K562 (cell line): Measurements from ENCODE around the gene IDNK. TPM values are rescaled to one million over a fixed set of nuclear protein-coding genes. Genes with fewer than 3 reads are reported as not detected.

Source experiments
- ATAC-seq: fragments of 200-7000 bp; cut with Tn5 transposase; 3 replicates; pipeline ENCODE4 v1.9.1; 2020; ENCODE audit warnings: moderate library complexity
- BruUV-seq: library from RNA; stranded (reverse); fragments of 400-500 nt; replicated peaks from 2 replicates; lab custom pipeline; 2021; lab: Mats Ljungman, UMichigan
- CTCF ChIA-PET: fragments of 300-600 bp; formaldehyde crosslinking; extraction: SDS; loops from one replicate; lab custom pipeline; 2021; ENCODE audit warnings: low intra/inter-chr PET ratio; lab: Yijun Ruan, JAX
- POLR2A ChIA-PET: fragments of 300-600, 350-650 bp; sonication (Branson Sonifier 250); formaldehyde crosslinking; extraction: SDS; loops from one replicate; lab custom pipeline; 2021; ENCODE audit warnings: antibody characterized with exemption, inconsistent platforms; lab: Yijun Ruan, JAX
- DNase-seq, 4 experiments: peaks; one replicate each; pipeline versions ENCODE4 v3.0.0 to v3.0.0-alpha.2; 2011 to 2018; ENCODE audit warnings: low spot score in 3 of 4, mixed read lengths in 3 of 4; ENCODE audit errors: extremely low read depth in 1 of 4
- FAIRE-seq: peaks from 2 replicates; lab custom pipeline; 2011; peaks lifted over from hg19 to GRCh38; lab: Jason Lieb, UNC
- H2AFZ ChIP-seq: 2 replicates; pipeline ENCODE4 v1.6.0; 2011; ENCODE audit warnings: low read depth, low read length, control low read depth, inconsistent platforms
- H3K27ac ChIP-seq: fragments of 200-600 bp; 3 replicates; pipeline ENCODE4 v1.8.0; 2011; ENCODE audit warnings: low read depth, mild to moderate bottlenecking, control low read depth, inconsistent platforms, low read length, moderate library complexity, mixed read lengths; ENCODE audit errors: extremely low read depth
- H3K27me3 ChIP-seq, 2 experiments: fragments of 300-600 bp in 1 of 2; 2 replicates in 1 of 2; 3 replicates in 1 of 2; pipeline versions ENCODE4 v1.6.0 to v1.8.0; 2011; ENCODE audit warnings: inconsistent platforms in 2 of 2, low read length in 2 of 2, mild to moderate bottlenecking in 1 of 2, mixed read lengths in 1 of 2, moderate library complexity in 1 of 2; ENCODE audit not compliant: control insufficient read depth in 2 of 2, insufficient read depth in 2 of 2
- H3K36me3 ChIP-seq: fragments of 300-600 bp; 3 replicates; pipeline ENCODE4 v1.8.0; 2011; ENCODE audit warnings: mild to moderate bottlenecking, low read length, inconsistent platforms; ENCODE audit not compliant: control insufficient read depth, insufficient read depth
- H3K4me1 ChIP-seq, 2 experiments: fragments of 200-600 bp in 1 of 2; replicated peaks in 1 of 2; 2 replicates in 1 of 2; 3 replicates in 1 of 2; pipeline versions ENCODE4 v1.5.1 to v1.8.0; 2011; ENCODE audit warnings: inconsistent platforms in 2 of 2, low read length in 2 of 2, mild to moderate bottlenecking in 1 of 2, mixed read lengths in 1 of 2, moderate library complexity in 1 of 2; ENCODE audit not compliant: control insufficient read depth in 2 of 2, insufficient read depth in 2 of 2
- H3K4me2 ChIP-seq: 2 replicates; pipeline ENCODE4 v1.6.1; 2011; ENCODE audit warnings: low read length, control low read depth, inconsistent platforms, mixed read lengths; ENCODE audit not compliant: insufficient read depth
- H3K4me3 ChIP-seq: fragments of 200-600 bp; sonication (generic), shearing (Covaris generic); 2 replicates; pipeline ENCODE4 v1.5.1; 2016; ENCODE audit warnings: control low read depth, inconsistent platforms
- H3K79me2 ChIP-seq: fragments of 200-600 bp; 3 replicates; pipeline ENCODE4 v1.8.0; 2011; ENCODE audit warnings: low read length, inconsistent platforms; ENCODE audit not compliant: control insufficient read depth, insufficient read depth
- H3K9ac ChIP-seq, 2 experiments: 2 replicates each; pipeline versions ENCODE4 v1.6.0 to v1.6.1; 2011; ENCODE audit warnings: low read depth in 2 of 2, low read length in 2 of 2, control low read depth in 1 of 2, inconsistent platforms in 1 of 2, mild to moderate bottlenecking in 1 of 2, mixed read lengths in 1 of 2; ENCODE audit not compliant: insufficient read depth in 1 of 2
- H3K9me1 ChIP-seq: one replicate; pipeline ENCODE4 v1.6.0; 2011; ENCODE audit warnings: inconsistent platforms, mild to moderate bottlenecking, low read length, moderate library complexity; ENCODE audit not compliant: control insufficient read depth, insufficient read depth
- H3K9me3 ChIP-seq: replicated peaks from 2 replicates; pipeline ENCODE4 v1.5.1; 2011; ENCODE audit warnings: low read depth, low read length, inconsistent platforms; ENCODE audit not compliant: control insufficient read depth, insufficient read depth
- H4K20me1 ChIP-seq: replicated peaks from 2 replicates; pipeline ENCODE4 v1.6.1; 2011; ENCODE audit warnings: low read length, inconsistent platforms, mixed read lengths; ENCODE audit not compliant: control insufficient read depth, insufficient read depth
- CBX1 ChIP-seq: sonication (generic); IDR thresholded peaks from 2 replicates; pipeline ENCODE4 v1.6.1; 2016; ENCODE audit warnings: antibody characterized with exemption, low read depth, mild to moderate bottlenecking
- FOXA3 ChIP-seq, 2 experiments: fragments of 450-650 bp in 1 of 2; sonication (generic) in 1 of 2; formaldehyde crosslinking; IDR thresholded peaks in 1 of 2; conservative IDR thresholded peaks in 1 of 2; 2 replicates each; pipeline versions ENCODE4 v1.4.0 to v1.8.0; 2020 to 2022; ENCODE audit warnings: mild to moderate bottlenecking in 2 of 2, missing genetic modification reagents in 1 of 2
- KDM1A ChIP-seq, 2 experiments: fragments of 450-650 bp; IDR thresholded peaks; 2 replicates each; pipeline ENCODE4 v1.6.1; 2016; ENCODE audit warnings: mild to moderate bottlenecking in 2 of 2
- MXI1 ChIP-seq: IDR thresholded peaks from 2 replicates; pipeline ENCODE4 v1.6.1; 2011; ENCODE audit warnings: low read depth, mild to moderate bottlenecking, improper control_type of control experiment, low read length
- NELFE ChIP-seq: IDR thresholded peaks from 2 replicates; pipeline ENCODE4 v1.6.1; 2011; ENCODE audit warnings: mild to moderate bottlenecking; ENCODE audit not compliant: insufficient read depth, insufficient read length
- OTX1 ChIP-seq: fragments of 450-650 bp; formaldehyde crosslinking; IDR thresholded peaks from 2 replicates; pipeline ENCODE4 v1.4.0; 2022; ENCODE audit warnings: mild to moderate bottlenecking
- RFX7 ChIP-seq: fragments of 250-450 bp; sonication (Bioruptor Pico); IDR thresholded peaks from 2 replicates; pipeline ENCODE4 v1.5.1; 2021; ENCODE audit warnings: mild to moderate bottlenecking
- SREBF1 ChIP-seq: fragments of 150-350 bp; IDR thresholded peaks from 2 replicates; pipeline ENCODE4 v1.6.1; 2014; ENCODE audit warnings: antibody characterized with exemption, low read depth, low read length, borderline replicate concordance
- SREBF2 ChIP-seq: sonication (generic); formaldehyde crosslinking; IDR thresholded peaks from 2 replicates; pipeline ENCODE4 v1.4.0; 2020; ENCODE audit warnings: mild to moderate bottlenecking, missing genetic modification reagents
- TCF7 ChIP-seq: sonication (generic); IDR thresholded peaks from 2 replicates; pipeline ENCODE4 v1.6.1; 2016; ENCODE audit warnings: antibody characterized with exemption, borderline replicate concordance
- TEAD4 ChIP-seq, 2 experiments: sonication (generic) in 1 of 2; formaldehyde crosslinking in 1 of 2; IDR thresholded peaks; 2 replicates each; pipeline versions ENCODE4 v1.6.1 to v1.8.0; 2012 to 2022; ENCODE audit warnings: borderline replicate concordance in 1 of 2, inconsistent platforms in 1 of 2, low read length in 1 of 2, mild to moderate bottlenecking in 1 of 2, missing genetic modification reagents in 1 of 2
- XRCC4 ChIP-seq: IDR thresholded peaks from one replicate; pipeline ENCODE4 v1.6.1; 2011; ENCODE audit not compliant: insufficient read depth, insufficient read length; ENCODE audit errors: extremely low read depth
- whole genome bisulfite sequencing: fragments of 100-300 bp; shearing (Covaris generic); methylation state at CpG from one replicate; pipeline ENCODE4 v1.1.6; 2016; ENCODE audit warnings: low coverage, mixed read lengths; ENCODE audit not compliant: insufficient coverage; ENCODE audit errors: missing lambda C conversion rate; 5-methylcytosine and 5-hydroxymethylcytosine counted together
- in situ Hi-C: fragments of 300-500 bp; cut with MboI; formaldehyde crosslinking; loops from 4 replicates; pipeline ENCODE4 v1.15.0; 2018; ENCODE audit warnings: inconsistent platforms, mixed read lengths
- intact Hi-C: fragments of 100-400 bp; cut with micrococcal nuclease; formaldehyde crosslinking; loops from 2 replicates; pipeline ENCODE4 v1.14.2; 2022
- polyA plus RNA-seq, 8 experiments: library from polyadenylated mRNA; depleted of rRNA in 4 of 8; stranded (reverse) in 5 of 8; unstranded in 3 of 8; fragments of >200 nt; fragmentation: Nextera tagmentation in 2 of 8; fragmentation: Illumina TruSeq in 1 of 8; extraction: Ambion mirVana in 2 of 8; extraction: Trizol in 1 of 8; gene quantifications; 2 replicates each; pipeline versions ENCODE4 v1.2.1 to v1.2.3, GENCODE V29; 2011 to 2014; ENCODE audit warnings: inconsistent platforms in 1 of 8, missing spikeins in 1 of 8
- total RNA-seq, 7 experiments: library from RNA; depleted of rRNA in 6 of 7; stranded (reverse); fragments of >200 nt in 6 of 7; fragmentation: Illumina TruSeq in 2 of 7; extraction: Trizol in 2 of 7; gene quantifications; 2 replicates each; pipeline versions ENCODE4 v1.2.1 to v1.2.3, GENCODE V29; 2011 to 2021; ENCODE audit warnings: low replicate concordance in 1 of 7
- TF ChIP-seq, protein P1 (sequence below): fragments of 250-450 bp; sonication (Bioruptor Pico); IDR thresholded peaks from 2 replicates; pipeline ENCODE4 v1.4.0; 2020; ENCODE audit warnings: borderline replicate concordance

The IDNK gene
- total and polyA plus RNA-seq, 9 of the 15 experiments (the other 6 are each of a cell fraction or from before 2014, with no cell fraction given), result 0.41 to 1.1 (median 0.55) TPM

DNA sequence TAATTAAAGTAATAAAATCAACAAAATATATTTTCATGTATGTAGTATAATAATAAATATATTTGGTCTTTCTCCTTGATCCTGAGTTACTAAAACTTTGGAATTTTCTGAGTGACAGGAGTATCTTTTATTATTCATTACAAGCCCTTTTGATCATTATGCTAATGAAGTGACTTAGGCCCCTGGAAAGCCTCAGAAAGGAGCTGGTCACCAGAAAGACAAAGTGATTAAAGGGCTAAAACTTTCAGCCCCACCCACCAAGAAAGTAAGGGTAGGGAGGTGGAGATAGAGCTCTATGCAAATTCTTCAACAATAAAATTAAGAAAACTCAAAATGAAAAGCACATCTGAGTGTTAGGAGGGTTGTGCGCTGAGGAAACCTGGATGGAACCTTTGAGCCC, 57.3 kb downstream of the IDNK start:
- ChIA-PET CTCF (no interaction called here), POLR2A (no interaction called here)
- H3K4me3 ChIP-seq, result no peak overlapping the region
- peaks cover 63% of the 10 kb centered on the region for H3K79me2 ChIP-seq
- peaks cover 72% of the 10 kb centered on the region for H3K36me3 ChIP-seq
- no peak for ATAC-seq
- WGBS, result 90% methylated on average over 1 of the region's 1 CpG
- no peak for FAIRE-seq
- H4K20me1 ChIP-seq, result no peaks in the 10 kb centered on the region
- in situ Hi-C loops, result no loop called here
- no peak overlapping the region for H3K9ac ChIP-seq
- H3K9me3 ChIP-seq, result no peaks in the 10 kb centered on the region
- no peaks in the 10 kb centered on the region for H3K4me1 ChIP-seq
- BruUV-seq, result no TSS peak
- no peaks in the 10 kb centered on the region for H3K9me1 ChIP-seq
- no peak overlapping the region for H3K27ac ChIP-seq
- intact Hi-C loops, result no loop called here
- H3K4me2 ChIP-seq, result no peak overlapping the region
- TF ChIP-seq KDM1A (IDR thresholded peaks at IDR 0.05) (no peak), MXI1 (no peak), SREBF1 (no peak)
- DNase-seq, result no peak
- no peaks in the 10 kb centered on the region for H3K27me3 ChIP-seq
- H2AFZ ChIP-seq, result no peak overlapping the region

DNA sequence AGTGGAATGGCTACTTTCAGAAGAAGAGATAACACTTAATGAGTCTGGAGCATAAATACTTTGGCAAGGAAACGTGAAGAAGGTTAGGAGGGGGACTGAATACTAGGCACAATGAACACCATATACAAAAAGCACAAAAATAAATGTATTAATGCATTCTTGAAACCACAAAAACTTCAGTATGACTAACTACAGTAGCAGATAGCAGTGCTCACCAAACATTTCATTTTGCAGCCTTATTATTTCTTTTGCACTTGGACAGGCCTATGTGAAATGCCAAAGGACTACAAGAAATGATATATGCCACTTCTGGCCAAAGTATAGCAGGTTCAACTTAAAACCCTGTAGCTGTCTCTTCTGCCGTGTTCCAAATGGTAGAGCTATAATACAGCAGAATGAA, 58.5 kb downstream of the IDNK start:
- CTCF ChIA-PET, result no interaction called here
- WGBS, result 100% methylated on average over 2 of the region's 2 CpGs
- 0 out of 2 replicates have a peak, but pooled peaks cover 2% of the 10 kb centered on the region for H4K20me1 ChIP-seq

More for the DNA sequence above, 58.5 kb downstream of the IDNK start:
- no peaks in the 10 kb centered on the region for H3K9me1 ChIP-seq
- H3K79me2 ChIP-seq, result peaks cover 68% of the 10 kb centered on the region
- in situ Hi-C loops, result no loop called here
- DNase-seq, result no peak
- intact Hi-C loops, result no loop called here
- no peak for FAIRE-seq
- TF ChIP-seq TCF7, result no peak
- no peak for TF ChIP-seq TEAD4 (IDR thresholded peaks at IDR 0.05; ENCODE audit: low read length)
- no peak for TF ChIP-seq TEAD4 (CRISPR knock-in tag; IDR thresholded peaks at IDR 0.05; ENCODE audit: borderline replicate concordance)
- TF ChIP-seq, protein P1, sequence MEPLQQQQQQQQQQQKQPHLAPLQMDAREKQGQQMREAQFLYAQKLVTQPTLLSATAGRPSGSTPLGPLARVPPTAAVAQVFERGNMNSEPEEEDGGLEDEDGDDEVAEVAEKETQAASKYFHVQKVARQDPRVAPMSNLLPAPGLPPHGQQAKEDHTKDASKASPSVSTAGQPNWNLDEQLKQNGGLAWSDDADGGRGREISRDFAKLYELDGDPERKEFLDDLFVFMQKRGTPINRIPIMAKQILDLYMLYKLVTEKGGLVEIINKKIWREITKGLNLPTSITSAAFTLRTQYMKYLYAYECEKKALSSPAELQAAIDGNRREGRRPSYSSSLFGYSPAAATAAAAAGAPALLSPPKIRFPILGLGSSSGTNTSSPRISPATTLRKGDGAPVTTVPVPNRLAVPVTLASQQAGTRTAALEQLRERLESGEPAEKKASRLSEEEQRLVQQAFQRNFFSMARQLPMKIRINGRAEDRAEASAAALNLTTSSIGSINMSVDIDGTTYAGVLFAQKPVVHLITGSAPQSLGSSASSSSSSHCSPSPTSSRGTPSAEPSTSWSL (CRISPR knock-in tag), result no peak
- TF ChIP-seq SREBF2 (CRISPR knock-in tag), result no peak
- TF ChIP-seq CBX1, result no peak
- no peak for TF ChIP-seq FOXA3 (CRISPR knock-in tag; conservative IDR thresholded peaks at IDR 0.05 in 1 of 2, IDR thresholded peaks at IDR 0.05 in 1 of 2)
- no peak for TF ChIP-seq OTX1
- no peak for TF ChIP-seq NELFE
- no peak for TF ChIP-seq RFX7 (CRISPR knock-in tag)
- TF ChIP-seq XRCC4, result no peak
- peaks cover 64% of the 10 kb centered on the region for H3K36me3 ChIP-seq
- no peak overlapping the region for H3K4me2 ChIP-seq
- no peak overlapping the region for H3K9ac ChIP-seq
- no peak overlapping the region for H3K27ac ChIP-seq
- no peak overlapping the region for H2AFZ ChIP-seq
- no peaks in the 10 kb centered on the region for H3K27me3 ChIP-seq
- POLR2A ChIA-PET, result interaction anchor here (1.2 kb wide), 1 partner anchor 9 kb away, joined by 3 read pairs; no protein-coding TSS in a partner anchor
- no peak overlapping the region for H3K4me3 ChIP-seq
- no peaks in the 10 kb centered on the region for H3K9me3 ChIP-seq
- ATAC-seq, result no peak
- no TSS peak for BruUV-seq
- no peaks in the 10 kb centered on the region for H3K4me1 ChIP-seq
